IMR-90 (cell line): Measurements from ENCODE around the gene CCDC146. TPM values are rescaled to one million over a fixed set of nuclear protein-coding genes. Genes with fewer than 3 reads are reported as not detected.

Experiments used
- ATAC-seq: fragments of 200-7000 bp; cut with Tn5 transposase; 2 replicates; pipeline ENCODE4 v1.9.1; 2020; ENCODE audit warnings: low read depth, mild to moderate bottlenecking, moderate library complexity
- BruUV-seq: library from RNA; stranded (reverse); fragments of 400-500 nt; replicated peaks from 2 replicates; lab custom pipeline; 2021; lab: Mats Ljungman, UMichigan
- CTCF ChIA-PET: fragments of 300-600 bp; formaldehyde crosslinking; extraction: SDS; loops from one replicate; lab custom pipeline; 2021; ENCODE audit warnings: antibody characterized with exemption; lab: Yijun Ruan, JAX
- POLR2A ChIA-PET: fragments of 300-600 bp; sonication (Branson Sonifier 250); formaldehyde crosslinking; loops from one replicate; lab custom pipeline; 2022; ENCODE audit warnings: antibody characterized with exemption; ENCODE audit not compliant: unreplicated experiment; lab: Charles Lee
- DNase-seq: peaks from one replicate; pipeline ENCODE4 v3.0.0; 2013
- H2AFZ ChIP-seq: replicated peaks from 2 replicates; pipeline ENCODE3; 2013; ENCODE audit warnings: low read length, mild to moderate bottlenecking; ENCODE audit not compliant: poor library complexity
- H2AK5ac ChIP-seq: 2 replicates; pipeline ENCODE4 v1.6.1; 2013; ENCODE audit warnings: low read depth, low read length, inconsistent platforms
- H2AK9ac ChIP-seq: replicated peaks from 2 replicates; pipeline ENCODE3; 2013; ENCODE audit warnings: mild to moderate bottlenecking, low read depth, low read length, moderate library complexity; ENCODE audit not compliant: poor library complexity
- H2BK120ac ChIP-seq: 2 replicates; pipeline ENCODE4 v1.6.1; 2013; ENCODE audit warnings: low read depth, low read length, inconsistent platforms
- H2BK15ac ChIP-seq: 3 replicates; pipeline ENCODE4 v1.6.1; 2013; ENCODE audit warnings: low read depth, low read length, inconsistent platforms
- H2BK20ac ChIP-seq: 2 replicates; pipeline ENCODE4 v1.6.1; 2013; ENCODE audit warnings: low read depth, mild to moderate bottlenecking, inconsistent platforms, low read length, moderate library complexity
- H2BK5ac ChIP-seq: 2 replicates; pipeline ENCODE4 v1.6.1; 2013; ENCODE audit warnings: mild to moderate bottlenecking, low read depth, low read length, inconsistent platforms; ENCODE audit not compliant: poor library complexity, severe bottlenecking
- H3K14ac ChIP-seq: replicated peaks from 2 replicates; pipeline ENCODE4 v1.6.1; 2013; ENCODE audit warnings: low read depth, low read length, inconsistent platforms
- H3K18ac ChIP-seq: 2 replicates; pipeline ENCODE4 v1.6.1; 2013; ENCODE audit warnings: low read depth, low read length, control low read depth
- H3K23ac ChIP-seq: 2 replicates; pipeline ENCODE4 v1.6.1; 2013; ENCODE audit warnings: low read depth, low read length, inconsistent platforms
- H3K27ac ChIP-seq: 2 replicates; pipeline ENCODE4 v1.5.1; 2013; ENCODE audit warnings: mild to moderate bottlenecking, control low read depth, low read length; ENCODE audit not compliant: insufficient read depth
- H3K27me3 ChIP-seq: 2 replicates; pipeline ENCODE4 v1.6.1; 2013; ENCODE audit warnings: low read length; ENCODE audit not compliant: control insufficient read depth, insufficient read depth
- H3K36me3 ChIP-seq: 2 replicates; pipeline ENCODE4 v1.6.1; 2013; ENCODE audit warnings: low read length, mixed read lengths; ENCODE audit not compliant: control insufficient read depth, insufficient read depth
- H3K4ac ChIP-seq: 2 replicates; pipeline ENCODE4 v1.6.1; 2013; ENCODE audit warnings: low read depth, low read length, inconsistent platforms
- H3K4me1 ChIP-seq: 2 replicates; pipeline ENCODE4 v1.6.1; 2013; ENCODE audit warnings: low read length, mixed read lengths; ENCODE audit not compliant: control insufficient read depth, insufficient read depth
- H3K4me2 ChIP-seq: 2 replicates; pipeline ENCODE4 v1.6.1; 2013; ENCODE audit warnings: low read depth, mild to moderate bottlenecking, control low read depth, low read length, moderate library complexity
- H3K4me3 ChIP-seq: 2 replicates; pipeline ENCODE4 v1.5.1; 2013; ENCODE audit warnings: low read depth, mild to moderate bottlenecking, control low read depth, low read length, moderate library complexity; ENCODE audit not compliant: insufficient read depth
- H3K56ac ChIP-seq: 2 replicates; pipeline ENCODE4 v1.6.1; 2013; ENCODE audit warnings: low read length, inconsistent platforms; ENCODE audit not compliant: insufficient read depth; ENCODE audit errors: extremely low read depth
- H3K79me1 ChIP-seq, 2 experiments: 2 replicates each; pipeline ENCODE4 v1.6.1; 2013; ENCODE audit warnings: low read length in 2 of 2, inconsistent platforms in 1 of 2, low read depth in 1 of 2
- H3K9ac ChIP-seq: 2 replicates; pipeline ENCODE4 v1.6.1; 2013; ENCODE audit warnings: low read depth, low read length, control low read depth
- H3K9me1 ChIP-seq: 2 replicates; pipeline ENCODE4 v1.6.1; 2013; ENCODE audit warnings: low read length, inconsistent platforms; ENCODE audit not compliant: insufficient read depth
- H3K9me3 ChIP-seq: 2 replicates; pipeline ENCODE4 v1.6.1; 2013; ENCODE audit warnings: low read length; ENCODE audit not compliant: control insufficient read depth, insufficient read depth
- H4K20me1 ChIP-seq: 2 replicates; pipeline ENCODE4 v1.6.1; 2013; ENCODE audit warnings: low read length, inconsistent platforms; ENCODE audit not compliant: insufficient read depth
- H4K5ac ChIP-seq: 2 replicates; pipeline ENCODE4 v1.6.1; 2013; ENCODE audit warnings: mild to moderate bottlenecking, low read depth, low read length, control low read depth
- H4K8ac ChIP-seq, 2 experiments: 2 replicates each; pipeline ENCODE4 v1.6.1; 2013; ENCODE audit warnings: low read depth in 2 of 2, low read length in 2 of 2, control low read depth in 1 of 2, inconsistent platforms in 1 of 2
- H4K91ac ChIP-seq: 2 replicates; pipeline ENCODE4 v1.6.1; 2013; ENCODE audit warnings: low read depth, low read length, inconsistent platforms; ENCODE audit not compliant: insufficient read depth
- CEBPB ChIP-seq: IDR thresholded peaks from 2 replicates; pipeline ENCODE4 v1.6.1; 2012; ENCODE audit warnings: low read depth, low read length, improper control_type of control experiment
- CHD1 ChIP-seq: IDR thresholded peaks from 2 replicates; pipeline ENCODE4 v1.6.1; 2012; ENCODE audit warnings: low read depth, low read length, improper control_type of control experiment
- FOS ChIP-seq: fragments of 150-350 bp; IDR thresholded peaks from 2 replicates; pipeline ENCODE4 v1.6.1; 2016; ENCODE audit warnings: low read depth, low read length
- MAFK ChIP-seq: IDR thresholded peaks from 2 replicates; pipeline ENCODE4 v1.6.1; 2012; ENCODE audit warnings: low read depth, low read length, improper control_type of control experiment
- MAZ ChIP-seq: IDR thresholded peaks from 2 replicates; pipeline ENCODE4 v1.6.1; 2012; ENCODE audit warnings: low read depth, mild to moderate bottlenecking, low read length, improper control_type of control experiment, moderate library complexity, borderline replicate concordance
- MXI1 ChIP-seq: IDR thresholded peaks from 2 replicates; pipeline ENCODE4 v1.6.1; 2012; ENCODE audit warnings: low read depth, mild to moderate bottlenecking, low read length, moderate library complexity, borderline replicate concordance
- POLR2A ChIP-seq: IDR thresholded peaks from 2 replicates; pipeline ENCODE4 v1.6.1; 2012; ENCODE audit warnings: mild to moderate bottlenecking, low read depth, low read length
- RAD21 ChIP-seq: IDR thresholded peaks from 2 replicates; pipeline ENCODE4 v1.6.1; 2012; ENCODE audit warnings: low read length, improper control_type of control experiment
- RFX5 ChIP-seq: IDR thresholded peaks from 2 replicates; pipeline ENCODE4 v1.8.0; 2012; ENCODE audit warnings: low read depth, mild to moderate bottlenecking, low read length, moderate library complexity
- SMC3 ChIP-seq: fragments of 150-350 bp; IDR thresholded peaks from 2 replicates; pipeline ENCODE4 v1.6.1; 2016; ENCODE audit warnings: low read depth, mild to moderate bottlenecking, antibody characterized with exemption, low read length, moderate library complexity
- WGBS, 2 experiments: methylation state at CpG; one replicate each; pipeline versions ENCODE4 v1.1.5 to v1.1.7; 2013; ENCODE audit warnings: missing lambda C conversion rate in 2 of 2; ENCODE audit not compliant: insufficient read length in 1 of 2; ENCODE audit errors: extremely low coverage in 2 of 2; 5-methylcytosine and 5-hydroxymethylcytosine counted together
- dilution Hi-C: fragments of 300-500 bp; cut with HindIII; formaldehyde crosslinking; loops from one replicate; pipeline ENCODE4 v1.14.3; 2018; ENCODE audit warnings: low sequenced_read_pairs; ENCODE audit not compliant: unreplicated experiment
- in situ Hi-C: fragments of 300-500 bp; cut with MboI; formaldehyde crosslinking; loops from 3 replicates; pipeline ENCODE4 v1.14.3; 2019; ENCODE audit warnings: low sequenced_read_pairs, inconsistent platforms, mixed read lengths
- intact Hi-C: fragments of 100-400 bp; cut with micrococcal nuclease; formaldehyde crosslinking; loops from 2 replicates; pipeline ENCODE4 v1.10.0; 2022
- polyA plus RNA-seq, 3 experiments: library from polyadenylated mRNA; depleted of rRNA; stranded (reverse); fragments of >200 nt; gene quantifications; 2 replicates each; pipeline ENCODE4 v1.2.3, GENCODE V29; 2012; ENCODE audit warnings: low replicate concordance in 1 of 3
- total RNA-seq: library from RNA; depleted of rRNA; stranded (reverse); fragments of >200 nt; gene quantifications from 2 replicates; pipeline ENCODE4 v1.2.3, GENCODE V29; 2012
- TF ChIP-seq, protein P1 (sequence below): conservative IDR thresholded peaks from 2 replicates; pipeline ENCODE4 v1.5.1; 2012; ENCODE audit warnings: mild to moderate bottlenecking, low read depth, low read length, improper control_type of control experiment
- TF ChIP-seq, protein P2 (sequence below): fragments of 150-350 bp; IDR thresholded peaks from 2 replicates; pipeline ENCODE4 v1.6.1; 2017; ENCODE audit warnings: mild to moderate bottlenecking, antibody characterized with exemption, low read length, low read depth

CCDC146 gene
- total and polyA plus RNA-seq, 2 of the 4 experiments (the other 2 are of a cell fraction), result 0.54 to 1.7 TPM

GRCh38 chr7:77327067-77327931, 204.9 kb downstream of the CCDC146 start:
- peak overlapping the region; percentile 61 for H2BK120ac ChIP-seq
- 0 out of 4 replicates have a peak, but pooled peaks cover 0 to 4% of the 10 kb centered on the region in 2 experiments for H3K79me1 ChIP-seq
- in situ Hi-C loops (loop anchor here (5.0 kb wide), 1 partner anchor 80 kb away; no protein-coding TSS in a partner anchor), intact Hi-C loops (no loop called here), dilution Hi-C loops (no loop called here)
- ChIA-PET POLR2A (interaction anchor here (0.6 kb wide), 1 partner anchor 50 kb away, joined by 3 read pairs; no protein-coding TSS in a partner anchor), CTCF (interaction anchor here (0.8 to 1.8 kb wide), 2 partner anchors 80 to 87 kb away, joined by 3 to 6 read pairs; no protein-coding TSS in a partner anchor)
- H4K20me1 ChIP-seq, result no peaks in the 10 kb centered on the region
- peak overlapping the region; percentile 85; the same call in 2 of the 3 replicates for H2BK15ac ChIP-seq
- H3K23ac ChIP-seq, result peak overlapping the region; percentile 30; the same call in 1 of the 2 replicates
- H4K8ac ChIP-seq, result peak overlapping the region; percentile 70 to 73
- peaks cover 29% of the 10 kb centered on the region for H3K4me1 ChIP-seq
- no peak overlapping the region for H3K4me3 ChIP-seq
- H2BK20ac ChIP-seq, result peak overlapping the region; percentile 81
- peak; percentile 91 for DNase-seq
- no TSS peak for BruUV-seq
- H2AK9ac ChIP-seq, result peak overlapping the region; percentile 32
- peak; percentile 74 for ATAC-seq
- peaks cover 26% of the 10 kb centered on the region for H3K9me1 ChIP-seq
- H3K9ac ChIP-seq, result no peak overlapping the region
- H3K27me3 ChIP-seq, result no peaks in the 10 kb centered on the region
- H3K36me3 ChIP-seq, result no peaks in the 10 kb centered on the region
- H2AFZ ChIP-seq, result peak overlapping the region; percentile 78
- WGBS, 2 experiments, result no CpG with 5 or more reads among the region's 12 CpGs
- H3K18ac ChIP-seq, result peak overlapping the region; percentile 77
- peak overlapping the region; percentile 28; the same call in 1 of the 2 replicates for H3K56ac ChIP-seq
- peak overlapping the region; percentile 69 for H4K91ac ChIP-seq
- peak overlapping the region; percentile 2; the same call in 1 of the 2 replicates for H3K4me2 ChIP-seq
- peak overlapping the region; percentile 78 for H3K27ac ChIP-seq
- peak overlapping the region; percentile 72 for H2AK5ac ChIP-seq
- H2BK5ac ChIP-seq, result peak overlapping the region; percentile 86
- H3K4ac ChIP-seq, result peak overlapping the region; percentile 88
- no peaks in the 10 kb centered on the region for H3K9me3 ChIP-seq
- H3K14ac ChIP-seq, result peak overlapping the region; percentile 84
- peak overlapping the region; percentile 88 for H4K5ac ChIP-seq
- TF ChIP-seq CHD1, result no peak
- TF ChIP-seq RFX5, result no peak
- TF ChIP-seq, protein P1, sequence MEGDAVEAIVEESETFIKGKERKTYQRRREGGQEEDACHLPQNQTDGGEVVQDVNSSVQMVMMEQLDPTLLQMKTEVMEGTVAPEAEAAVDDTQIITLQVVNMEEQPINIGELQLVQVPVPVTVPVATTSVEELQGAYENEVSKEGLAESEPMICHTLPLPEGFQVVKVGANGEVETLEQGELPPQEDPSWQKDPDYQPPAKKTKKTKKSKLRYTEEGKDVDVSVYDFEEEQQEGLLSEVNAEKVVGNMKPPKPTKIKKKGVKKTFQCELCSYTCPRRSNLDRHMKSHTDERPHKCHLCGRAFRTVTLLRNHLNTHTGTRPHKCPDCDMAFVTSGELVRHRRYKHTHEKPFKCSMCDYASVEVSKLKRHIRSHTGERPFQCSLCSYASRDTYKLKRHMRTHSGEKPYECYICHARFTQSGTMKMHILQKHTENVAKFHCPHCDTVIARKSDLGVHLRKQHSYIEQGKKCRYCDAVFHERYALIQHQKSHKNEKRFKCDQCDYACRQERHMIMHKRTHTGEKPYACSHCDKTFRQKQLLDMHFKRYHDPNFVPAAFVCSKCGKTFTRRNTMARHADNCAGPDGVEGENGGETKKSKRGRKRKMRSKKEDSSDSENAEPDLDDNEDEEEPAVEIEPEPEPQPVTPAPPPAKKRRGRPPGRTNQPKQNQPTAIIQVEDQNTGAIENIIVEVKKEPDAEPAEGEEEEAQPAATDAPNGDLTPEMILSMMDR, result no peak
- TF ChIP-seq RAD21, result peak; percentile 24; the same call in 1 of the 2 replicates
- TF ChIP-seq SMC3, result 0 out of 2 replicates have a peak, but pooled peaks have one; percentile 2
- TF ChIP-seq CEBPB, result peak; percentile 100
- TF ChIP-seq MAFK, result peak; percentile 15; the same call in 1 of the 2 replicates
- TF ChIP-seq MXI1, result peak; percentile 66; the same call in 1 of the 2 replicates
- no peak; the same call in 1 of the 2 replicates for TF ChIP-seq FOS
- TF ChIP-seq MAZ, result no peak
- no peak for TF ChIP-seq POLR2A
- TF ChIP-seq, protein P2, sequence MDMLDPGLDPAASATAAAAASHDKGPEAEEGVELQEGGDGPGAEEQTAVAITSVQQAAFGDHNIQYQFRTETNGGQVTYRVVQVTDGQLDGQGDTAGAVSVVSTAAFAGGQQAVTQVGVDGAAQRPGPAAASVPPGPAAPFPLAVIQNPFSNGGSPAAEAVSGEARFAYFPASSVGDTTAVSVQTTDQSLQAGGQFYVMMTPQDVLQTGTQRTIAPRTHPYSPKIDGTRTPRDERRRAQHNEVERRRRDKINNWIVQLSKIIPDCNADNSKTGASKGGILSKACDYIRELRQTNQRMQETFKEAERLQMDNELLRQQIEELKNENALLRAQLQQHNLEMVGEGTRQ, result no peak
